Measurements from ENCODE around the gene PARD3B. TPM values are rescaled to one million over a fixed set of nuclear protein-coding genes. Genes with fewer than 3 reads are reported as not detected.

The PARD3B gene
- total and polyA plus RNA-seq, 2 donors from 2014 or later = 5.3 to 29.6 TPM

DNA sequence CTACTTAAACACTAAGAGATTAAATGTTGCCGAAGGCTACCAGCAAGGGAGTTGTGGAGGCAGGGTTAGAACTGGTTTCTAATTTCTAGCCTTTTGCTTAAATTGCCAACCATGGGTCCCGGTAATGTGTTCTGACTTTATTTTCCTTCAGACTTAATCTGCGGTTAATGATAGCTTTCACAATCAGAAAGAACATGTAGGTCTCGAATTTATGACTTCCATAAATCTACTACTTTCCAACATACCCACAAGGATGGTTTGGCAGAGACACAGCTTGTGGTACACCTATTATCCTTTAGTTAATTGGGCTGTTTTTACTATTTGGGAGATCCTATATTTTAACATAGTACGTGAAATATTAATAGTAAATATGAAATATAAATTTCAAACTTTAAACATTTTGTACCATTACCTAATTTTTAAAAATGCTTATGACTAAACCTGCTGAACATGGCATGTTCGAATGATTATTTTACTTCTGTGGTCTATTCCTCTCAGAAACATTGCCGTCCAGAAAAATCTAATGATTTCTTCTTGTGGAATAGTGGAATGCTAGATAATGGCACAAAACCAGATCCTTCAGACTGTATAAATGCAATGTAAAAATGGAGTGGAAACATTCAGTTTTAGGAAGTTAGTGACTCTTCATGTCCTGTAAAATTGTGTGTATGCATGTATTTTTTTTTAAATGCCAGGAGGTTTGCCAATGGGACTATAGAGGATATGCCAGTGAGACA, 41.3 kb downstream of the PARD3B start:
- no peak for FAIRE-seq
- H3K4me1 ChIP-seq (ENCODE audit: control insufficient read depth in 2 of 3, insufficient read depth in 2 of 3, low read depth in 1 of 3, low read length in 3 of 3) = no peaks in the 10 kb centered on the region
- no peak overlapping the region for H3K9ac ChIP-seq (ENCODE audit: low read length in 3 of 3)
- peaks cover 0 to 7% (median 0%) of the 10 kb centered on the region in 3 donors for H3K9me3 ChIP-seq (ENCODE audit: control insufficient read depth in 2 of 3, insufficient read depth in 1 of 3, low read length in 3 of 3)
- H3K27me3 ChIP-seq (ENCODE audit: control insufficient read depth, insufficient read depth, low read length) = no peaks in the 10 kb centered on the region
- intact Hi-C loops (cut with DNase I) = no loop called here
- no peak overlapping the region for H3K4me3 ChIP-seq (ENCODE audit: low read length in 3 of 3)
- H3K36me3 ChIP-seq (ENCODE audit: control insufficient read depth in 2 of 3, insufficient read depth in 3 of 3, low read length in 3 of 3) = no peaks in the 10 kb centered on the region
- H3K27ac ChIP-seq (ENCODE audit: low read depth in 2 of 2, low read length in 2 of 2) = no peak overlapping the region
- TF ChIP-seq, protein P1, sequence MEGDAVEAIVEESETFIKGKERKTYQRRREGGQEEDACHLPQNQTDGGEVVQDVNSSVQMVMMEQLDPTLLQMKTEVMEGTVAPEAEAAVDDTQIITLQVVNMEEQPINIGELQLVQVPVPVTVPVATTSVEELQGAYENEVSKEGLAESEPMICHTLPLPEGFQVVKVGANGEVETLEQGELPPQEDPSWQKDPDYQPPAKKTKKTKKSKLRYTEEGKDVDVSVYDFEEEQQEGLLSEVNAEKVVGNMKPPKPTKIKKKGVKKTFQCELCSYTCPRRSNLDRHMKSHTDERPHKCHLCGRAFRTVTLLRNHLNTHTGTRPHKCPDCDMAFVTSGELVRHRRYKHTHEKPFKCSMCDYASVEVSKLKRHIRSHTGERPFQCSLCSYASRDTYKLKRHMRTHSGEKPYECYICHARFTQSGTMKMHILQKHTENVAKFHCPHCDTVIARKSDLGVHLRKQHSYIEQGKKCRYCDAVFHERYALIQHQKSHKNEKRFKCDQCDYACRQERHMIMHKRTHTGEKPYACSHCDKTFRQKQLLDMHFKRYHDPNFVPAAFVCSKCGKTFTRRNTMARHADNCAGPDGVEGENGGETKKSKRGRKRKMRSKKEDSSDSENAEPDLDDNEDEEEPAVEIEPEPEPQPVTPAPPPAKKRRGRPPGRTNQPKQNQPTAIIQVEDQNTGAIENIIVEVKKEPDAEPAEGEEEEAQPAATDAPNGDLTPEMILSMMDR (IDR thresholded peaks at IDR 0.05; ENCODE audit: borderline replicate concordance, extremely low read depth, insufficient read depth) = no peak
- DNase-seq = no peak

DNA sequence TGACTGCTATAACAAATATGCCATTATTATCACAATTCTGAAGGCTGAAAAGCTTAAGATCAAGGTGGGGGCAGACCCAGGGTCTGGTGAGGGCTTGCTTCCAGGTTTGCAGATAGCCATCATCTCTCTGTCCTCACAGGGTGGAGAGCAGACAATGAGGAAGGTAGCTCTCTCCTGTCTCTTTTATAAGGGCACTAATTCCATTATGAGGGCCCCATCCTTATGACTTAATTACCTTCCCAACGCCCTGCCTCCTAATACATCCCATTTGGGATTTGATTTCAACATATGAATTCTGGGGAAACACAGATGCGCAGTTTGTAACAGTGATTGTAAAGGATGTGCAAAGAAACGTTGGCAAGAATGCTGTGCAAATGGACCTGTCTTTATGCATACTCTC, 44.8 kb downstream of the PARD3B start:
- intact Hi-C loops (cut with DNase I) = no loop called here
- Histone ChIP-seq H3K4me3 (ENCODE audit: low read length in 3 of 3) (no peak overlapping the region), H3K27me3 (ENCODE audit: control insufficient read depth, insufficient read depth, low read length) (no peaks in the 10 kb centered on the region), H3K36me3 (ENCODE audit: control insufficient read depth in 2 of 3, insufficient read depth in 3 of 3, low read length in 3 of 3) (no peaks in the 10 kb centered on the region), H3K4me1 (ENCODE audit: control insufficient read depth in 2 of 3, insufficient read depth in 2 of 3, low read depth in 1 of 3, low read length in 3 of 3) (no peaks in the 10 kb centered on the region), H3K9me3 (ENCODE audit: control insufficient read depth in 2 of 3, insufficient read depth in 1 of 3, low read length in 3 of 3) (peaks cover 0 to 7% (median 0%) of the 10 kb centered on the region in 3 donors), H3K27ac (ENCODE audit: low read depth in 2 of 2, low read length in 2 of 2) (no peak overlapping the region), H3K9ac (ENCODE audit: low read length in 3 of 3) (no peak overlapping the region)
- TF ChIP-seq, protein P1 (IDR thresholded peaks at IDR 0.05; ENCODE audit: borderline replicate concordance, extremely low read depth, insufficient read depth) = no peak
- FAIRE-seq (no peak), DNase-seq (no peak)

DNA sequence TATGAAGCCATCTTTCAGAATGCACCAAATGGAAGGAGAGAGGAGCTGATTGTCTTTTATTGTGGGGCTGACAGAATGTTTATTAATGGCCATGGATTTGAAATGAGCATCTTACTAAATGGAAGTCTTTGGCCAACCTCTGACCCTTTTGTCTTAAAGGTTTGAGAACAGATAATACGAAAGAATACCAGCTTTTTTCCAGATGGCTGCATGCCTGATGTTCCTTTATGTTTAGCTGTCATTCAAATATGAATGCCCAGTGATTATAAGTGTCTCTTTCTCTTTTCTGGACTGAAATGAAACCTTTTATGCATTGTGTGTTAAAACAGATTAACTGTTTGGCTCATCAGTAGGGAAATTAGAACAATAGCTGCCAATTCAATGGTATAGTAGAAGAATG, 46.0 kb downstream of the PARD3B start:
- peaks cover 0 to 7% (median 0%) of the 10 kb centered on the region in 3 donors for H3K9me3 ChIP-seq (ENCODE audit: control insufficient read depth in 2 of 3, insufficient read depth in 1 of 3, low read length in 3 of 3)
- intact Hi-C loops (cut with DNase I) = no loop called here
- no peak for FAIRE-seq

More for the DNA sequence above, 46.0 kb downstream of the PARD3B start:
- DNase-seq = no peak
- TF ChIP-seq, protein P1 (IDR thresholded peaks at IDR 0.05; ENCODE audit: borderline replicate concordance, extremely low read depth, insufficient read depth) = no peak
- Histone ChIP-seq H3K36me3 (ENCODE audit: control insufficient read depth in 2 of 3, insufficient read depth in 3 of 3, low read length in 3 of 3) (no peaks in the 10 kb centered on the region), H3K4me3 (ENCODE audit: low read length in 3 of 3) (no peak overlapping the region), H3K4me1 (ENCODE audit: control insufficient read depth in 2 of 3, insufficient read depth in 2 of 3, low read depth in 1 of 3, low read length in 3 of 3) (no peaks in the 10 kb centered on the region), H3K9ac (ENCODE audit: low read length in 3 of 3) (no peak overlapping the region), H3K27ac (ENCODE audit: low read depth in 2 of 2, low read length in 2 of 2) (no peak overlapping the region), H3K27me3 (ENCODE audit: control insufficient read depth, insufficient read depth, low read length) (no peaks in the 10 kb centered on the region)
